ENCODE measurements around the gene METTL5.
A peak's percentile ranks its signal among the peaks of the same experiment; 100 is the strongest.
"Not testable (repeated sequence)": the region's sequence is repeated elsewhere in the genome, so short reads cannot be mapped to it uniquely, and the experiment has no call there.

METTL5 gene

DNA sequence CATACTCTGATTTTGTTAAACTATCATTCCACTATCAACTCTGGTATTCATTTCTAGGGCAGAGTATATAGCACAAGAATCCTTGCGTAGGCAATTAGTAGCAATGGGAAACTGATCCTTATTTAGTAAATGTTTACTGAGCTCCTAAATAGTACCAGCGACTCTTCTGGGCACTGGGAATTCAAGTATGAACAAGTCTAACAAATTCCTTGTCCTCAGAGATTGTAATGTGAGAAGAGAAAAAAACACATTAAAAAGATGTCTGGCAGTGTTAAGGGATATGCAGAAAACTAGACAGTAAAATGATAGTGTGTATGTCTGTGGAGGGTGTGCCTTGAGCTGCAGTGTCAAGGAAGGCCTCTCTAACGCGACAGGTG lies 721 bp downstream of the METTL5 start:
- H3K27ac ChIP-seq = peak overlapping the region; percentile 68 to 86
- DNase-seq (ENCODE audit: low spot score) = no peak
- H3K4me3 ChIP-seq = peak overlapping the region; percentile 77
- TF ChIP-seq, protein P1, sequence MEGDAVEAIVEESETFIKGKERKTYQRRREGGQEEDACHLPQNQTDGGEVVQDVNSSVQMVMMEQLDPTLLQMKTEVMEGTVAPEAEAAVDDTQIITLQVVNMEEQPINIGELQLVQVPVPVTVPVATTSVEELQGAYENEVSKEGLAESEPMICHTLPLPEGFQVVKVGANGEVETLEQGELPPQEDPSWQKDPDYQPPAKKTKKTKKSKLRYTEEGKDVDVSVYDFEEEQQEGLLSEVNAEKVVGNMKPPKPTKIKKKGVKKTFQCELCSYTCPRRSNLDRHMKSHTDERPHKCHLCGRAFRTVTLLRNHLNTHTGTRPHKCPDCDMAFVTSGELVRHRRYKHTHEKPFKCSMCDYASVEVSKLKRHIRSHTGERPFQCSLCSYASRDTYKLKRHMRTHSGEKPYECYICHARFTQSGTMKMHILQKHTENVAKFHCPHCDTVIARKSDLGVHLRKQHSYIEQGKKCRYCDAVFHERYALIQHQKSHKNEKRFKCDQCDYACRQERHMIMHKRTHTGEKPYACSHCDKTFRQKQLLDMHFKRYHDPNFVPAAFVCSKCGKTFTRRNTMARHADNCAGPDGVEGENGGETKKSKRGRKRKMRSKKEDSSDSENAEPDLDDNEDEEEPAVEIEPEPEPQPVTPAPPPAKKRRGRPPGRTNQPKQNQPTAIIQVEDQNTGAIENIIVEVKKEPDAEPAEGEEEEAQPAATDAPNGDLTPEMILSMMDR (IDR thresholded peaks at IDR 0.05) = no peak

DNA sequence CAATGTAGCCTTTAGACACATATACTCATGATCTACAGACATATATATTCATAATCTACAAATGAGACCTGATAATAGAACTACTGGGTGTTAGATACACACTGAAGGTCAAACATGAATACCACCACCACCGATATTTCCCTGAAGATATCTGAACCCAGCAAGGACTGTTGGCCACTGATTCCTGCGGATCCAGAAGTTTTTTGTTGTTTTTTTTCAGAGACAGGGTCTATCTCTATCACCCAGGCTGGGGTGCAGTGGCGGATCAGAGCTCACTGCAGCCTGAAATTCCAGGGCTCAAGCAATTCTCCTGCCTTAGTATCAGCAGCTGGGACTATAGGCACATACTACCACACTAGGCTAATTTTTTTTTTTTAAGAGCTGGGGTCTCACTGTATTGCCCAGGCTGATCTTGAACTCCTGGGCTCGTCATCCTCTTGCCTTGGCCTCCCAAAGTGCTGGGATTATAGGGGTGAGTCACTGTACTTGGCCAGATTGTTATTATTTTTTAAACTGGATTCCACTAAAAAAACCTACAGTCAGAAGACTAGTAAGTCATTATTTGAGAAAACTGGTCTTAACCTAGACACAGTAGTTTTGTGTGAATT lies 1.8 kb downstream of the METTL5 start:
- no peak for DNase-seq (ENCODE audit: low spot score)
- Histone ChIP-seq H3K4me3 (peak overlapping the region; percentile 77), H3K27ac (peak overlapping the region; percentile 6 to 67)
- TF ChIP-seq, protein P1 (IDR thresholded peaks at IDR 0.05) = no peak

DNA sequence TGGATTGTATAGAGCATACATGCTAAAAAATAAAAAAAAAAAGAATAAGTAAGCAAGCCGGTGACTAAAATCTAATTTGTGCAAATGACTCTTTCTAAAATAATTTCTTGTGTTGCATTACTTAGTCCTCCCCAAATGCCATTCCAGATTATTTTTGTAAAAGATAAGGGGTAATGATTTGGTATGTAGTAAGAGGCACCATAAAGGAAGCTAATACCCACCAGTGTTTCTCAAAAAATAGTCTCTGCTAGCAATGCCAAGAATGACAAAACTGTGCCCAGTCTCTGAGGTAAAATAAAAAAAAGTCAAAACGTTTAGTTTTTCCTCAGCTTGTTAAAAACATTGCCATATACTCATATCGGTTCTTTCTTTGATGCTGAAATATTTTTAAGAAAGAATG lies 2.7 kb downstream of the METTL5 start:
- Histone ChIP-seq H3K27ac (no peak overlapping the region), H3K4me3 (peak overlapping the region; percentile 77)
- no peak for DNase-seq (ENCODE audit: low spot score)
- TF ChIP-seq, protein P1 (IDR thresholded peaks at IDR 0.05) = no peak

DNA sequence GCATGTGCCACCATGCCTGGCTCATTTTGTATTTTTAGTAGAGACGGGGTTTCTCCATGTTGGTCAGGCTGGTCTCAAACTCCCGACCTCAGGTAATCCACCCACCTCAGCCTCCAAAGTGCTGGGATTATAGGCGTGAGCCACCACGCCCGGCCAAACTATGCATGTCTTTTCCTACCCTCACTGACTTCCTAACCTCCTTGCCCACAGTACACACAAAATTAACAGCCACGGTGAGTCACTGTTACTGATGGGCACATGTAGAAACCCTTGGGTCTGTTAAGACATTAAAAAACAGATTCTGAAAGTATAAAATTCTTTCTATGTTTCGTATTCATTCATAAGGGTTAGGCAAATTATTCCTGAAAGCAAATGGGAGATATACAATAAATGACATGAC lies 4.6 kb downstream of the METTL5 start:
- peak overlapping the region in 1 of 2 donors; percentile 60 for H3K27ac ChIP-seq
- H3K4me3 ChIP-seq; DNase-seq (ENCODE audit: low spot score): not testable (repeated sequence)

DNA sequence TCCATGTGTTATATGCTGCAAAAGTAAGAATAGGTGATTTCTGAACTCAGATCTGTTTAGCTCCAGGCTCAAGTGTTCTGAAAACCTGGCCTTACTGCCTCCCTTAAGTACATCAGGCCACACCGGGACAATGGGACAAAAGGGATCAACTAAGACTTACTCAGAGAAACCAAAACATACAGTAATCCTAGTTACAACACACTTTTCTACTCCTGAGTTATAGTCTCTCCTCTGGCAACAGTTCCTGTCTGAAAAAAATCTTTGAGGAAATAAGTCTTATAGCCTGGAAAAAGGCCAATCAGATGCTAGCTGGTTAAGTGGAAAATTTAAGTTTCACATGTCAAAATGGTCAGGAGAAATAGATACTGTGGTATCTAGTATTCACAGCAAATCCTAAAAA lies 5.6 kb downstream of the METTL5 start:
- Histone ChIP-seq H3K4me3 (no peak overlapping the region), H3K27ac (peak overlapping the region in 1 of 2 donors; percentile 21)
- DNase-seq (ENCODE audit: low spot score) = no peak
- TF ChIP-seq, protein P1 (IDR thresholded peaks at IDR 0.05) = no peak

DNA sequence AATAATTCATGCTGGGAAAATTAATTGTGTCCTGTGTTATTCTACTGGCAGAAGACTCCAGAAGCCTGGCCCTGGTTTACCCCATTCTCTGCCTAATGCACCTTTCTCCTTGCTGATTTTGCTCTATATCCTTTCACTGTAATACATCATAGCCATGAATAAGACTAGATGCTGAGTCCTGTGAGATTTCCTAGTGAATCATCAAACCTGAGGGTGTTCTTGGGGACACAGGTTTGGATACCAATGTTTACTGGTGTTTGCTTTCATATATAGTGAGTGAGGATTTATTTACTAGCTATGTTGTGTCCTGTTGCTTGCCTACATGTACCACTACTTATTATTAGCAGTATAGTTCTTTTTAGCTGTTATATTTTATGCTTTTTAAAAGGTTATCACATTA lies 6.5 kb downstream of the METTL5 start:
- H3K4me3 ChIP-seq = no peak overlapping the region
- TF ChIP-seq, protein P1 (IDR thresholded peaks at IDR 0.05) = no peak
- DNase-seq (ENCODE audit: low spot score) = no peak
- H3K27ac ChIP-seq = peak overlapping the region in 1 of 2 donors; percentile 21

DNA sequence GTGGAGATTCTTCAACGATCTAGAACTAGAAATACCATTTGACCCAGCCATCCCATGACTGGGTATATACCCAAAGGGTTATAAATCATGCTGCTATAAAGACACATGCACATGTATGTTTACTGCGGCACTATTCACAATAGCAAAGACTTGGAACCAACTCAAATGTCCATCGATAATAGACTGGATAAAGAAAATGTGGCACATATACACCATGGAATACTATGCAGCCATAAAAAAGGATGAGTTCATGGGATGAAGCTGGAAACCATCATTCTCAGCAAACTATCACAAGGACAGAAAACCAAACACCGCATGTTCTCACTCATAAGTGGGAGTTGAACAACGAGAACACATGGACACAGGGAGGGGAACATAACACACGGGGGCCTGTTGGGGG lies 7.3 kb downstream of the METTL5 start:
- not testable (repeated sequence) for DNase-seq (ENCODE audit: low spot score); H3K27ac ChIP-seq; H3K4me3 ChIP-seq

DNA sequence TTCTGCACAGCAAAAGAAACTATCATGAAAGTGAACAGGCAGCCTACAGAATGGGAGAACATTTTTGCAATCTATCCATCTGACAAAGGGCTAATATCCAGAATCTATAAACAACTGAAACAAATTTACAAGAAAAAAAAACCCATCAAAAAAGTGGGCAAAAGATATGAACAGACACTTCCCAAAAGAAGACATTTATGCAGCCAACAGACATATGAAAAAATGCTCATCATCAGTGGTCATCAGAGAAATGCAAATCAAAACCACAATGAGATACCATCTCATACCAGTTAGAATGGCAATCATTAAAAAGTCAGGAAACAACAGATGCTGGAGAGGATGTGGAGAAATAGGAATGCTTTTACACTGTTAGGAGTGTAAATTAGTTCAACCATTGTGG lies 7.7 kb downstream of the METTL5 start:
- H3K27ac ChIP-seq; H3K4me3 ChIP-seq; DNase-seq (ENCODE audit: low spot score): not testable (repeated sequence)

DNA sequence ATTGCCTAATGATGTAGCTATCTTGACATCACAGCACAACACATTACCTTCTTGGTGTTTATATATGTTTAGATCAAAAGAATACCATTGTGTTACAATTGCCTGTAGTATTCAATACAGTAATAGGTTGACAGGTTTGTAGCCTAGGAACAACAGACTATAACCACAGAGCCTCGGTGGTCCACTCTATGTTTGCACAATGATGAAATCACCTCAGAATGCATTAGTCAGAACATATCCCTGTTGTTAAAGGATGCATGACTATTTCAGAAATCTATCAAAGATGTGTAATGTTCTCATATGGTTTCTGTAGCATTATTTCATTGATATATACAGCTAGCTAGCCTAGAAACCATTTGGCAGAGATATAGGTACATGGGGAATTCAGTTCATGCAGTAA lies 8.9 kb downstream of the METTL5 start:
- Histone ChIP-seq H3K27ac (peak overlapping the region in 1 of 2 donors; percentile 3), H3K4me3 (no peak overlapping the region)
- TF ChIP-seq, protein P1 (IDR thresholded peaks at IDR 0.05) = no peak
- no peak for DNase-seq (ENCODE audit: low spot score)
